HG02973 (cell line): Measurements from ENCODE around the gene SCRN1.

Experiments used
- ATAC-seq: cut with Tn5 transposase; IDR thresholded peaks from one replicate; pipeline ENCODE4 v1.9.1; 2021; ENCODE audit warnings: moderate library complexity; ENCODE audit not compliant: unreplicated experiment

SCRN1 gene

GRCh38 chr7:29989257-29989995 lies at the start of gene SCRN1:
TSS of gene SCRN1 (minus strand) at chr7:29989801. CDS start at chr7:29969067, 20,734 bp downstream.
- ATAC-seq = peak; percentile 34

GRCh38 chr7:30038196-30038980 lies 48.8 kb upstream of the SCRN1 start:
- no peak for ATAC-seq

DNA sequence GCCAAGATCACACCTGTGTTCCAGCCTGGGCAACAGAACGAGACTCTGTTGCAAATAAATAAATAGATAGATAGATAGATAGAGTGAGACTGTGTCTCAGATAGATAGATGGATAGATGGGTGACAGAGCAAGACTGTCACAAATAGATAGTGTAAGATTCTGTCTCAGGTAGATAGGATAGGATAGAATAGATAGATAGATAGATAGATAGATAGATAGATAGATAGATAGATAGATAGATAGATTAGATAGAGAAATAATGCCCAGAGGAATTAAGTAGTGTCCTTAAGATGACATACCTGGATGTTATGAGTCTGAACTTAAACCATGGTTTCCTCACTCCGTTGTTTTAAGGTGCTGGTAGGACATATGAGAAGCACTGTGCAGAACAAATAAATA lies 46.6 kb upstream of the SCRN1 start:
- ATAC-seq = no peak

- ATAC-seq = no peak
Measured at GRCh38 chr7:30034501-30034900, 44.9 kb upstream of the SCRN1 start.

GRCh38 chr7:30032310-30033125 lies 42.9 kb upstream of the SCRN1 start:
- ATAC-seq = no peak

- ATAC-seq = no peak
Measured at GRCh38 chr7:30029696-30030095, 40.1 kb upstream of the SCRN1 start.

- peak; percentile 16 for ATAC-seq
Measured at GRCh38 chr7:30028749-30029635, 39.4 kb upstream of the SCRN1 start.

- peak; percentile 37 for ATAC-seq
Measured at GRCh38 chr7:30028216-30028748, 38.7 kb upstream of the SCRN1 start, which contains the start of gene PLEKHA8. TSS of gene PLEKHA8 (plus strand) at chr7:30028412. CDS start at chr7:30028763, 351 bp downstream.

DNA sequence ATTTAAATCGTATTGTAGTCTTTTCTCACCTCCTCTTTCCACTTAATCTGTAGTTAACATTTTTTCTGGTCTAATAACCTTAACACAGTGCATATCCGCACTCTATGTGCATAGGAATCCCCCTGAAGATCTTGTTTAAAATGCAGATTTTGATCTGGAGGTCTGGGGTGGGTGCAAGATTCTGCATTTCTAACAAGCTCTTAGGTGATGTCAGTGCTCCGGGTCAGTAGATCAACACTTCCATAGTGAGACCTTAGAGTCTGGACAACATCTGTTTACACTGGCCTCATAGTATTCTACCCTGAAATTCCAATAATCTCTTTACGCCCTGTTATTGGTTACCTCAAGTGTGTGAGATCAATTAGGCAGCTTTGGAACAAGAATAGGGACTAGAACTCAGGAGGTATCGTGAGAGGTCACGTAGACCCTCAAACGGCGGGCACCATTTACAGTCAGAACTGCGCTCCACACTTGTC lies 38.2 kb upstream of the SCRN1 start:
- ATAC-seq = no peak

DNA sequence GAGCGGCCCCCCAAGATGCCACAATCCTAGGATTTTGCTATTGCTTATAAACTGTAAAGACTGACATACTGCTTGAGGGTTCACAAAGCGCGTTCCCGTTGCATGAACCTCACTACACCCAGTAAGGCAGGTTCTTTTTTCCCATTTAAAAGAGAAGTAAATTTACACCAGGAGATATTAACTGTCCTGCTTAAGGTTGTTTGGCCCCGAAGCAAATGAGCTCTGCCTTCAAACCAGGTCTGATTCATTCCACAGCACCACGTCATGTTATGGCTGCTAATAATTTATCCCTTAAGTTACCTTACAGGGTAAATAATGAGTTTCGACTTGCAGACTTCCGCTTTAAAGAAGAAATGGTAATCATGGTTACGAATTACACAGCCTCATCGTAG lies 37.5 kb upstream of the SCRN1 start:
- peak; percentile 27 for ATAC-seq

- peak; percentile 75 for ATAC-seq
Measured at GRCh38 chr7:30026229-30027064, 36.8 kb upstream of the SCRN1 start, which contains the start of gene FKBP14. TSS of gene FKBP14 (minus strand) at chr7:30026702. CDS start at chr7:30026508, 194 bp downstream.

GRCh38 chr7:30023524-30023923 lies 33.9 kb upstream of the SCRN1 start:
- no peak for ATAC-seq

DNA sequence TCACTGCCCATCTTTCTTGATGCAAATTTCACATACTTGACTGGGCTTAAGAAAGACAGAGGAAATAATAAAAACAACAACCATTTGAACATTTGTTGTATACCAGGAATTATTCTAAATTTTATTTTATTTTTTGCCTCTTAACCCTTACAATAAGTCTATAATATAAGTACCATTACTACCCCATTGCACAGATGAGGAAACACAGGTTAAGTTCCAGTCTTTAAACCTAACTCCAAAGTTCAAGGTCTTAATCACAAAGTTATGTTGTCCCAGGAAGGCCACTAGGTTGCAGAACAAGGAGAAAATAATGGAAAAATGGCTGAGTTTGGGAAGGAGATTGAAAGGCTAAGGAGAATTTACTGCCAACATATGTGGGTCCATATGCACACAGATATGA lies 33.4 kb upstream of the SCRN1 start:
- ATAC-seq = no peak

- ATAC-seq = no peak
Measured at GRCh38 chr7:30020535-30020934, 30.9 kb upstream of the SCRN1 start.

- no peak for ATAC-seq
Measured at GRCh38 chr7:30019960-30020359, 30.4 kb upstream of the SCRN1 start.

DNA sequence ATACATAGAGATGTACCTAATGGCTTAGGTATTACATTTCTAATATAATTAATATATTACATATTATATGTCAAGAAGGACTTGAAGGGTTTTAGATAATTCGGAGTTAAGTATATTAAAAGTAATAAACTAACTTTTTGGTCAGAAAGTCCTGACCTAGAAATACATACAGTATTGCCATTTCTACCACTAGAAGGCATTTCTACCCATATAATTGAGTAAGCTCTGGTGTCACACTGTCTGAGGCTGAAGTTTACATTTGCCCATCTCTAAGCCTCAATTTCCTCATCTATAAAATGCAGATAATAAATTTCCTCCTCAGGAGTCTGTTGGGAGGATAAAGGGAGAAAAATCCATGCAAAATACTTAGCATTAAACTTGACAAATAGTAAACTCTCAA lies 29.8 kb upstream of the SCRN1 start:
- no peak for ATAC-seq

GRCh38 chr7:30018451-30018850 lies 28.9 kb upstream of the SCRN1 start:
- no peak for ATAC-seq

DNA sequence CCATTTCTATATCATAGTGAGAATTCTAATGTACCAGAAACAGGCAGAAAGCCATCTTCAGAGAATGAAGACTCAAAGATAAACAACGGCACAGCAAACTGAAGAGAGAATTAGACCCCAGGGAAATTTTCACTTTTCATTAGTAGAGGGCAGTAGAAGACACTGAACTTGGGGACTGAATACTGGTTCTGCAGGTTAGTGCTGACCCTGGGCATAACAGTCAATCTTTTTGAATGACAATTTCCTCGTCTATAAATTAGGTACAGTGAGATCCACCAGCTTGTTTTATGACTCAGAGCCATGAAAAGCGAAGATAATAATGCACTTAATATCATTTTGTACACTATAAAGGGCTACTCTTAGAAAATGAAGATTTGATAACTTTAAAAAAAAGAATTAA lies 23.2 kb upstream of the SCRN1 start:
- ATAC-seq = no peak

DNA sequence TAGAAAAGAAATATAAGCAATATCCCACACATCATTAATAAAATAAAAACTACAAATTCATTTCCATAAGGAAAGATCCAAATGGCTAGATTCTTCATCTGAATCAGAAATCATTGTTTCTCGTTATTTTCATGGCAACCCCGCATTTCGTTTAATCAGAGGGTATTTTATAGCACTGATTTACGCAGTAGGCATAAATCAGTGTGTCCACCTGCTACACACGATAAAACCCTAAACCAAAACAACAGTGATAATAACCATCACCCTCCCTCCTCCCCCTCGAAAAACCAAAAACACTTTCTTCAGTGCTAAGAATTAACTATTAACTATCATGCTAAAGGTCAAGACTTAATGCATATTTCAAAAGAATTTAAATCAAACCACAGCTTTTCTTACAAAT lies 20.4 kb upstream of the SCRN1 start:
- ATAC-seq = no peak
